K562 (cell line): ENCODE results near the gene MADD. TPM values are rescaled to one million over a fixed set of nuclear protein-coding genes. Genes with fewer than 3 reads are reported as not detected.

Source experiments
- ARID3A ChIP-seq: IDR thresholded peaks from 2 replicates; pipeline ENCODE4 v1.6.1; 2012; ENCODE audit warnings: low read depth, low read length, improper control_type of control experiment, borderline replicate concordance
- BMI1 ChIP-seq: fragments of 150-350 bp; IDR thresholded peaks from 2 replicates; pipeline ENCODE4 v1.6.1; 2014; ENCODE audit warnings: low read length
- CXXC5 ChIP-seq: fragments of 250-450 bp; sonication (Bioruptor Pico); IDR thresholded peaks from 2 replicates; pipeline ENCODE4 v1.8.0; 2022; ENCODE audit warnings: inconsistent platforms, mild to moderate bottlenecking, moderate library complexity
- EGR1 ChIP-seq: fragments of 450-650 bp; conservative IDR thresholded peaks from 2 replicates; pipeline ENCODE4 v1.6.1; 2017; ENCODE audit warnings: mild to moderate bottlenecking
- EWSR1 ChIP-seq: fragments of 450-650 bp; IDR thresholded peaks from 2 replicates; pipeline ENCODE4 v1.6.1; 2018; ENCODE audit warnings: borderline replicate concordance, mild to moderate bottlenecking, low read depth, moderate library complexity; ENCODE audit not compliant: partially characterized antibody
- FOSL1 ChIP-seq: fragments of 200-800 bp; sonication (Bioruptor generic); conservative IDR thresholded peaks from 2 replicates; pipeline ENCODE4 v1.6.1; 2016; ENCODE audit warnings: missing genetic modification characterization, missing compliant biosample characterization
- KLF10 ChIP-seq: fragments of 250-450 bp; sonication (Bioruptor Pico); IDR thresholded peaks from 2 replicates; pipeline ENCODE4 v1.6.1; 2021; ENCODE audit warnings: matching md5 sums
- LCOR ChIP-seq: sonication (generic); formaldehyde crosslinking; IDR thresholded peaks from 2 replicates; pipeline ENCODE4 v1.8.0; 2022; ENCODE audit warnings: mild to moderate bottlenecking, missing genetic modification reagents
- MEIS2 ChIP-seq: fragments of 450-650 bp; IDR thresholded peaks from 2 replicates; pipeline ENCODE4 v1.6.1; 2014; ENCODE audit warnings: mild to moderate bottlenecking; ENCODE audit not compliant: partially characterized antibody
- NFATC3 ChIP-seq: fragments of 450-650 bp; IDR thresholded peaks from 2 replicates; pipeline ENCODE4 v1.6.1; 2017; ENCODE audit warnings: mild to moderate bottlenecking
- NFYB ChIP-seq: IDR thresholded peaks from 2 replicates; pipeline ENCODE4 v1.6.1; 2011; ENCODE audit warnings: mild to moderate bottlenecking, moderate library complexity; ENCODE audit not compliant: insufficient read length; ENCODE audit errors: extremely low read depth
- RBM14 ChIP-seq: fragments of 200-400 bp; formaldehyde crosslinking; IDR thresholded peaks from 2 replicates; pipeline ENCODE4 v1.6.1; 2018; ENCODE audit warnings: low read depth, mild to moderate bottlenecking, low read length, moderate library complexity, borderline replicate concordance; ENCODE audit not compliant: insufficient read depth
- TFAM ChIP-seq: fragments of 250-450 bp; sonication (Bioruptor Pico); conservative IDR thresholded peaks from 2 replicates; pipeline ENCODE4 v1.5.0; 2021; ENCODE audit warnings: mild to moderate bottlenecking, moderate library complexity
- ZMIZ1 ChIP-seq, 2 experiments: fragments of 150-350 bp in 1 of 2; IDR thresholded peaks; 2 replicates each; pipeline ENCODE4 v1.6.1; 2012 to 2016; ENCODE audit warnings: low read depth in 2 of 2, low read length in 2 of 2, mild to moderate bottlenecking in 1 of 2, moderate library complexity in 1 of 2
- ZNF3 ChIP-seq: fragments of 250-450 bp; sonication (Bioruptor Pico); IDR thresholded peaks from 2 replicates; pipeline ENCODE4 v1.5.0; 2021; ENCODE audit warnings: mild to moderate bottlenecking, moderate library complexity
- ZNF589 ChIP-seq: fragments of 200-800 bp; sonication (Bioruptor generic); IDR thresholded peaks from 2 replicates; pipeline ENCODE4 v1.6.1; 2016; ENCODE audit warnings: low read depth, missing genetic modification characterization, missing compliant biosample characterization
- ZNF79 ChIP-seq: fragments of 250-450 bp; sonication (Bioruptor Pico); IDR thresholded peaks from 2 replicates; pipeline ENCODE4 v1.4.0; 2020; ENCODE audit warnings: low read depth, mild to moderate bottlenecking, moderate library complexity
- polyA plus RNA-seq, 8 experiments: library from polyadenylated mRNA; depleted of rRNA in 4 of 8; stranded (reverse) in 5 of 8; unstranded in 3 of 8; fragments of >200 nt; fragmentation: Nextera tagmentation in 2 of 8; fragmentation: Illumina TruSeq in 1 of 8; extraction: Ambion mirVana in 2 of 8; extraction: Trizol in 1 of 8; gene quantifications; 2 replicates each; pipeline versions ENCODE4 v1.2.1 to v1.2.3, GENCODE V29; 2011 to 2014; ENCODE audit warnings: inconsistent platforms in 1 of 8, missing spikeins in 1 of 8
- total RNA-seq, 7 experiments: library from RNA; depleted of rRNA in 6 of 7; stranded (reverse); fragments of >200 nt in 6 of 7; fragmentation: Illumina TruSeq in 2 of 7; extraction: Trizol in 2 of 7; gene quantifications; 2 replicates each; pipeline versions ENCODE4 v1.2.1 to v1.2.3, GENCODE V29; 2011 to 2021; ENCODE audit warnings: low replicate concordance in 1 of 7
- TF ChIP-seq, protein P1 (sequence below): fragments of 250-450 bp; sonication (Bioruptor Pico); IDR thresholded peaks from 2 replicates; pipeline ENCODE4 v1.5.0; 2020; ENCODE audit warnings: mild to moderate bottlenecking, borderline replicate concordance
- TF ChIP-seq, protein P2 (sequence below): fragments of 250-450 bp; sonication (Bioruptor Pico); IDR thresholded peaks from 2 replicates; pipeline ENCODE4 v1.4.0; 2020; ENCODE audit warnings: mild to moderate bottlenecking

Gene MADD
- total and polyA plus RNA-seq, 9 of the 15 experiments (the other 6 are each of a cell fraction or from before 2014, with no cell fraction given): 0.68 to 57.6 (median 33.6) TPM

- no peak for TF ChIP-seq ZMIZ1 (IDR thresholded peaks at IDR 0.05; ENCODE audit: low read depth in 2 of 2, low read length in 2 of 2)
- no peak for TF ChIP-seq ZNF3 (CRISPR knock-in tag)
- TF ChIP-seq MEIS2: no peak
- no peak for TF ChIP-seq RBM14
- TF ChIP-seq NFATC3: no peak
- no peak for TF ChIP-seq ARID3A
- TF ChIP-seq EWSR1: no peak
- no peak for TF ChIP-seq NFYB
- TF ChIP-seq, protein P1, sequence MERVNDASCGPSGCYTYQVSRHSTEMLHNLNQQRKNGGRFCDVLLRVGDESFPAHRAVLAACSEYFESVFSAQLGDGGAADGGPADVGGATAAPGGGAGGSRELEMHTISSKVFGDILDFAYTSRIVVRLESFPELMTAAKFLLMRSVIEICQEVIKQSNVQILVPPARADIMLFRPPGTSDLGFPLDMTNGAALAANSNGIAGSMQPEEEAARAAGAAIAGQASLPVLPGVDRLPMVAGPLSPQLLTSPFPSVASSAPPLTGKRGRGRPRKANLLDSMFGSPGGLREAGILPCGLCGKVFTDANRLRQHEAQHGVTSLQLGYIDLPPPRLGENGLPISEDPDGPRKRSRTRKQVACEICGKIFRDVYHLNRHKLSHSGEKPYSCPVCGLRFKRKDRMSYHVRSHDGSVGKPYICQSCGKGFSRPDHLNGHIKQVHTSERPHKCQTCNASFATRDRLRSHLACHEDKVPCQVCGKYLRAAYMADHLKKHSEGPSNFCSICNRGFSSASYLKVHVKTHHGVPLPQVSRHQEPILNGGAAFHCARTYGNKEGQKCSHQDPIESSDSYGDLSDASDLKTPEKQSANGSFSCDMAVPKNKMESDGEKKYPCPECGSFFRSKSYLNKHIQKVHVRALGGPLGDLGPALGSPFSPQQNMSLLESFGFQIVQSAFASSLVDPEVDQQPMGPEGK (CRISPR knock-in tag): no peak
- TF ChIP-seq BMI1: no peak
- TF ChIP-seq TFAM (CRISPR knock-in tag): no peak
- no peak for TF ChIP-seq LCOR (CRISPR knock-in tag)
- TF ChIP-seq ZNF589 (CRISPR knock-in tag): no peak
- no peak for TF ChIP-seq FOSL1 (tag)
- TF ChIP-seq ZNF79: no peak
- TF ChIP-seq EGR1: peak; percentile 98
- no peak for TF ChIP-seq KLF10
- peak; percentile 28; the same call in 1 of the 2 replicates for TF ChIP-seq CXXC5
- TF ChIP-seq, protein P2, sequence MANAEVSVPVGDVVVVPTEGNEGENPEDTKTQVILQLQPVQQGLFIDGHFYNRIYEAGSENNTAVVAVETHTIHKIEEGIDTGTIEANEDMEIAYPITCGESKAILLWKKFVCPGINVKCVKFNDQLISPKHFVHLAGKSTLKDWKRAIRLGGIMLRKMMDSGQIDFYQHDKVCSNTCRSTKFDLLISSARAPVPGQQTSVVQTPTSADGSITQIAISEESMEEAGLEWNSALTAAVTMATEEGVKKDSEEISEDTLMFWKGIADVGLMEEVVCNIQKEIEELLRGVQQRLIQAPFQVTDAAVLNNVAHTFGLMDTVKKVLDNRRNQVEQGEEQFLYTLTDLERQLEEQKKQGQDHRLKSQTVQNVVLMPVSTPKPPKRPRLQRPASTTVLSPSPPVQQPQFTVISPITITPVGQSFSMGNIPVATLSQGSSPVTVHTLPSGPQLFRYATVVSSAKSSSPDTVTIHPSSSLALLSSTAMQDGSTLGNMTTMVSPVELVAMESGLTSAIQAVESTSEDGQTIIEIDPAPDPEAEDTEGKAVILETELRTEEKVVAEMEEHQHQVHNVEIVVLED (CRISPR knock-in tag): no peak
These were observed 106.8 kb downstream of the MADD start (continued) for GRCh38 chr11:47376525-47377371.
